ENCODE data around the gene NECAB3. TPM values are rescaled to one million over a fixed set of nuclear protein-coding genes. Genes with fewer than 3 reads are reported as not detected.

NECAB3 gene
- total RNA-seq, 1 experiment from 2014 or later: 105 TPM

- Histone ChIP-seq H3K9me3 (peaks cover 18% of the 10 kb centered on the region; the same call in 1 of the 2 replicates), H3K4me3 (ENCODE audit: low read depth, low read length) (no peak overlapping the region), H3K27me3 (replicated peaks; ENCODE audit: control insufficient read depth, insufficient read depth, low read length) (no peaks in the 10 kb centered on the region), H3K36me3 (ENCODE audit: control insufficient read depth, insufficient read depth, low read length) (no peaks in the 10 kb centered on the region), H3K4me1 (peaks cover 7% of the 10 kb centered on the region; the same call in 1 of the 2 replicates)
- Mint-ChIP-seq H3K27ac (ENCODE audit: unreplicated experiment) (no peak overlapping the region), H3K36me3 (ENCODE audit: insufficient read depth, unreplicated experiment) (peaks cover 10% of the 10 kb centered on the region), H3K4me1 (ENCODE audit: low read depth, unreplicated experiment) (peaks cover 9% of the 10 kb centered on the region), H3K9me3 (ENCODE audit: unreplicated experiment) (peaks cover 19% of the 10 kb centered on the region), H3K4me3 (ENCODE audit: unreplicated experiment) (no peak overlapping the region), H3K27me3 (ENCODE audit: insufficient read depth, unreplicated experiment) (no peaks in the 10 kb centered on the region)
- DNase-seq: no peak
- no peak for TF ChIP-seq CTCF (IDR thresholded peaks at IDR 0.05; ENCODE audit: insufficient read depth in 1 of 2, low read depth in 1 of 2, low read length in 1 of 2, severe bottlenecking in 1 of 2, unreplicated experiment in 1 of 2)
- no TSS peak for BruUV-seq (replicated peaks)
- intact Hi-C loops (cut with micrococcal nuclease; ENCODE audit: unreplicated experiment): no loop called here
- POLR2A ChIA-PET: interaction anchor here (0.6 kb wide), 1 partner anchor 34 kb away, joined by 3 read pairs; no protein-coding TSS in a partner anchor
- CTCF ChIA-PET: no interaction called here
Measured at GRCh38 chr20:33696448-33696847, 22.2 kb upstream of the NECAB3 start.

- no peak for TF ChIP-seq CTCF (IDR thresholded peaks at IDR 0.05; ENCODE audit: insufficient read depth in 1 of 2, low read depth in 1 of 2, low read length in 1 of 2, severe bottlenecking in 1 of 2, unreplicated experiment in 1 of 2)
- H3K4me3 ChIP-seq (ENCODE audit: low read depth, low read length): no peak overlapping the region
- H3K4me1 ChIP-seq: peaks cover 14% of the 10 kb centered on the region
- H3K36me3 Mint-ChIP-seq (ENCODE audit: insufficient read depth, unreplicated experiment): no peaks in the 10 kb centered on the region
- H3K9me3 Mint-ChIP-seq (ENCODE audit: unreplicated experiment): peaks cover 19% of the 10 kb centered on the region
- no peaks in the 10 kb centered on the region for H3K36me3 ChIP-seq (ENCODE audit: control insufficient read depth, insufficient read depth, low read length)
- peaks cover 8% of the 10 kb centered on the region; the same call in 1 of the 2 replicates for H3K9me3 ChIP-seq
- no TSS peak for BruUV-seq (replicated peaks)
- no peak overlapping the region for H3K4me3 Mint-ChIP-seq (ENCODE audit: unreplicated experiment)
- no peaks in the 10 kb centered on the region for H3K27me3 ChIP-seq (replicated peaks; ENCODE audit: control insufficient read depth, insufficient read depth, low read length)
- H3K27ac Mint-ChIP-seq (ENCODE audit: unreplicated experiment): peak overlapping the region; percentile 4
- ChIA-PET POLR2A (interaction anchor here (0.7 kb wide), 1 partner anchor 26 kb away, joined by 3 read pairs; the partner anchor contains the start of gene PXMP4), CTCF (no interaction called here)
- no peak for DNase-seq
- peaks cover 15% of the 10 kb centered on the region for H3K4me1 Mint-ChIP-seq (ENCODE audit: low read depth, unreplicated experiment)
- intact Hi-C loops (cut with micrococcal nuclease; ENCODE audit: unreplicated experiment): no loop called here
- H3K27me3 Mint-ChIP-seq (ENCODE audit: insufficient read depth, unreplicated experiment): no peaks in the 10 kb centered on the region
Measured at GRCh38 chr20:33694639-33695012, 20.4 kb upstream of the NECAB3 start.

GRCh38 chr20:33693741-33694638, 19.8 kb upstream of the NECAB3 start:
- ChIA-PET CTCF (no interaction called here), POLR2A (no interaction called here)
- Mint-ChIP-seq H3K27me3 (ENCODE audit: insufficient read depth, unreplicated experiment) (no peaks in the 10 kb centered on the region), H3K27ac (ENCODE audit: unreplicated experiment) (peak overlapping the region; percentile 4), H3K36me3 (ENCODE audit: insufficient read depth, unreplicated experiment) (no peaks in the 10 kb centered on the region), H3K9me3 (ENCODE audit: unreplicated experiment) (peaks cover 19% of the 10 kb centered on the region), H3K4me3 (ENCODE audit: unreplicated experiment) (no peak overlapping the region), H3K4me1 (ENCODE audit: low read depth, unreplicated experiment) (peaks cover 19% of the 10 kb centered on the region)
- H3K27me3 ChIP-seq (replicated peaks; ENCODE audit: control insufficient read depth, insufficient read depth, low read length): no peaks in the 10 kb centered on the region
- BruUV-seq (replicated peaks): no TSS peak
- peaks cover 20% of the 10 kb centered on the region for H3K4me1 ChIP-seq
- no peak for TF ChIP-seq CTCF (IDR thresholded peaks at IDR 0.05; ENCODE audit: insufficient read depth in 1 of 2, low read depth in 1 of 2, low read length in 1 of 2, severe bottlenecking in 1 of 2, unreplicated experiment in 1 of 2)
- no peak overlapping the region for H3K4me3 ChIP-seq (ENCODE audit: low read depth, low read length)
- H3K36me3 ChIP-seq (ENCODE audit: control insufficient read depth, insufficient read depth, low read length): no peaks in the 10 kb centered on the region
- intact Hi-C loops (cut with micrococcal nuclease; ENCODE audit: unreplicated experiment): no loop called here
- no peak for DNase-seq
- peaks cover 8% of the 10 kb centered on the region; the same call in 1 of the 2 replicates for H3K9me3 ChIP-seq

Data from Caco-2 (cell line).